Colonic mucosa (tissue), 4 donors: ENCODE results near the gene HOXD9. TPM values are rescaled to one million over a fixed set of nuclear protein-coding genes. Genes with fewer than 3 reads are reported as not detected.

Experiments used
- DNase-seq: peaks from one replicate; pipeline ENCODE4 v3.0.0-alpha.2; 2020
- H3K27ac ChIP-seq: fragments of 200-600 bp; one replicate; pipeline ENCODE4 v1.8.0; 2021
- H3K27me3 ChIP-seq: fragments of 200-600 bp; one replicate; pipeline ENCODE4 v1.8.0; 2021
- H3K36me3 ChIP-seq: fragments of 200-600 bp; one replicate; pipeline ENCODE4 v1.8.0; 2021
- H3K4me1 ChIP-seq: fragments of 200-600 bp; one replicate; pipeline ENCODE4 v1.8.0; 2021; ENCODE audit warnings: mild to moderate bottlenecking
- H3K4me3 ChIP-seq: fragments of 200-600 bp; one replicate; pipeline ENCODE4 v1.8.0; 2021
- H3K9ac ChIP-seq, 2 donors: one replicate each; pipeline ENCODE4 v1.7.0; 2013; ENCODE audit warnings: control low read depth in 2 of 2, low read depth in 2 of 2, low read length in 2 of 2
- H3K9me3 ChIP-seq: fragments of 200-600 bp; one replicate; pipeline ENCODE4 v1.8.0; 2021
- CTCF ChIP-seq: fragments of 200-600 bp; IDR thresholded peaks from one replicate; pipeline ENCODE4 v1.8.0; 2022; ENCODE audit warnings: antibody characterized with exemption, mild to moderate bottlenecking
- intact Hi-C: fragments of 100-400 bp; cut with DNase I; formaldehyde crosslinking; loops from one replicate; pipeline ENCODE4 v1.14.1; 2022
- total RNA-seq, 2 donors: library from RNA; stranded (reverse); fragmentation: NEBNext Ultra II Directional in 1 of 2; extraction: Animal tissue kit (Norgen Biotek cat#: 25700) in 1 of 2; gene quantifications; one replicate each; pipeline ENCODE4 v1.2.1, GENCODE V29; 2021
- donor health status: healthy.
- donor health status: DM: no; HTN: no; CAD: no.
- donor health status: DM: no; HTN: no; CAD: no.

Gene HOXD9
- total RNA-seq, 2 donors from 2014 or later: 0.86 to 1.7 TPM

- intact Hi-C loops: no loop called here
- DNase-seq: no peak
- Histone ChIP-seq H3K36me3 (no peaks in the 10 kb centered on the region), H3K27ac (no peak overlapping the region), H3K9me3 (no peaks in the 10 kb centered on the region), H3K27me3 (peaks cover 93% of the 10 kb centered on the region), H3K9ac (no peak overlapping the region), H3K4me3 (no peak overlapping the region), H3K4me1 (peaks cover 3% of the 10 kb centered on the region)
- TF ChIP-seq CTCF: no peak
Measured at GRCh38 chr2:176101842-176102241, 20.7 kb upstream of the HOXD9 start.

DNA sequence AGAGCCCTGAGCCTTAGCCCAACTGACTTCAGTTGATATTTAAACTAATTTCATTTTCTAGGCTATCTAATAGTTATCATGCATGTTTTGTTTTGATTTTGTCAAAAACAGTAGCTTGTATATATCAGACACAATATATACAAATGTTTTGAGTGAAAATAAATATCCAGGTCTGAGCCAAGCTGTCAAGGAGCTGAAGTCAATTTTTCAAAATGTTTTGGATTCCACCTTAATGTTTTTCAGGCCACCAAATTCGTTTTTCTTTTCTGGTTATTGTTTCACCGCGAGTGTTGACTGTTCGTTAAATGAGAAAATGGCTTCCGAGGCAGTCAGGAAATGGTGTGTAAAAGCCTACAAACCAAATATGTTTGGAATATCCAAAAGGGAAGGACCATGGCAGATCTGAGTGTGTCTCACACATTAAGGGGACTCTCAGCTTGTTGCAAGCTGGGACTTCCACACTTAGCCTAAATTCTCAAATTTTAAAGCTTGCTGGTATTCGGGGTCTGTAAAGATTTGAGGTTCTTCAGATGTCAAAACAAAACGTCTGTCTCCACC lies 20.1 kb upstream of the HOXD9 start:
- intact Hi-C loops: no loop called here
- H3K27me3 ChIP-seq: peaks cover 93% of the 10 kb centered on the region
- TF ChIP-seq CTCF: no peak
- no peak overlapping the region for H3K9ac ChIP-seq
- no peak overlapping the region for H3K27ac ChIP-seq
- no peaks in the 10 kb centered on the region for H3K36me3 ChIP-seq
- H3K9me3 ChIP-seq: no peaks in the 10 kb centered on the region
- DNase-seq: no peak
- peaks cover 3% of the 10 kb centered on the region for H3K4me1 ChIP-seq
- no peak overlapping the region for H3K4me3 ChIP-seq

GRCh38 chr2:176103194-176103593 lies 19.3 kb upstream of the HOXD9 start:
- Histone ChIP-seq H3K9me3 (no peaks in the 10 kb centered on the region), H3K27me3 (peaks cover 91% of the 10 kb centered on the region), H3K4me1 (peaks cover 3% of the 10 kb centered on the region), H3K36me3 (no peaks in the 10 kb centered on the region), H3K27ac (peak overlapping the region; percentile 63), H3K9ac (no peak overlapping the region), H3K4me3 (no peak overlapping the region)
- no peak for DNase-seq
- TF ChIP-seq CTCF: no peak
- intact Hi-C loops: no loop called here

- Histone ChIP-seq H3K27me3 (peaks cover 91% of the 10 kb centered on the region), H3K36me3 (no peaks in the 10 kb centered on the region), H3K4me1 (peaks cover 3% of the 10 kb centered on the region), H3K9ac (no peak overlapping the region), H3K27ac (peak overlapping the region; percentile 63), H3K4me3 (peak overlapping the region; percentile 26), H3K9me3 (no peaks in the 10 kb centered on the region)
- no peak for DNase-seq
- no peak for TF ChIP-seq CTCF
- intact Hi-C loops: no loop called here
Measured at GRCh38 chr2:176103742-176104315, 18.7 kb upstream of the HOXD9 start.

DNA sequence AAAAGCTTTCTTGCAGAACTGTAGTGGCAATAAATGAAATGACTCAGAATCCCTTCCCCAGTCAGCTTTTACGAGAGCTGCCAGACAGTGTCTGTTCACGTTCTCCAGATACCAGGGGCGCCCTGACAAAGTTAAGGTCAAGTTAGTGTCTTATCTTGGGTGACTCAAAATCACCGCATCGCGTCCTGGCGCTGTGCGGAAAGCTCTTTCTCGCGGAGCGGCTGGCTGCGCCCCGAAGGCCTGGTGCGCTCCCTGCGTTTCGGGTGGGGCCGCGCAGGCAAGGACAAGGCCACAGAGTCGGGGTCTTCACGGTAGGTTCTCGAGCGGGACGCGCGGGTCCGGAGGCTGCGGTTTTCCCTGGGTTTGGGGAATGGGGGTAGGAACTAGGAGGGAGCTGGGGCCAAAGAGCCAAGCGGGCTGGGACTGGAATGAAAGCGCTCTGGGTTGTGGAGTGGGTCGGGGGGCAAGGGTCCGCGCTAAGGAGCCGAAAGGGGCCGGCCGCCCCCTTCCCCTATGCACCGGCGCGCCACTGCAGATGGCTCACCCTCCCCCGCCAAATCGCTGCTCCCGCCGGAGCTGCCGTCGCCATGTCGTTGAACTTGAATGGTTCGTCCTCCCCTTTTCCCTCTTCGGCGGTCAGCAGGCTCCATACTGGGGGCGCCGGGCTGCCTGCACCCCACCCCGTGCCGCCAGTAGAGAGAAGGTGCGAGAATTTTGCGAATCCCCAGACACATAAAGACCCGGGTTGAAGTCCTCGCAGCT lies 18.0 kb upstream of the HOXD9 start:
- Histone ChIP-seq H3K9me3 (no peaks in the 10 kb centered on the region), H3K36me3 (no peaks in the 10 kb centered on the region), H3K27ac (peak overlapping the region; percentile 63), H3K4me1 (peaks cover 3% of the 10 kb centered on the region), H3K27me3 (peaks cover 91% of the 10 kb centered on the region), H3K4me3 (peak overlapping the region; percentile 26), H3K9ac (peak overlapping the region; percentile 55 to 79)
- TF ChIP-seq CTCF: no peak
- intact Hi-C loops: no loop called here
- no peak for DNase-seq
